Keratinocyte (primary cell): ENCODE measurements around the gene CEP85. TPM values are rescaled to one million over a fixed set of nuclear protein-coding genes. Genes with fewer than 3 reads are reported as not detected.

Experiments
- DNase-seq: peaks from one replicate; pipeline ENCODE4 v3.0.0-alpha.2; 2011; ENCODE audit warnings: low read depth, missing footprints, low spot score
- FAIRE-seq: peaks from 2 replicates; lab custom pipeline; 2011; peaks lifted over from hg19 to GRCh38; lab: Jason Lieb, UNC
- H2AFZ ChIP-seq: 2 replicates; pipeline ENCODE4 v1.6.0; 2012; ENCODE audit warnings: low read length, control low read depth, inconsistent platforms; ENCODE audit not compliant: control insufficient read depth
- H3K27ac ChIP-seq: 2 replicates; pipeline ENCODE4 v1.5.1; 2011; ENCODE audit warnings: low read length; ENCODE audit not compliant: control insufficient read depth, insufficient read depth
- H3K27me3 ChIP-seq: 3 replicates; pipeline ENCODE4 v1.6.0; 2011; ENCODE audit warnings: low read length; ENCODE audit not compliant: control insufficient read depth, insufficient read depth; ENCODE audit errors: extremely low read depth
- H3K36me3 ChIP-seq, 2 experiments: 2 replicates in 1 of 2; 3 replicates in 1 of 2; pipeline ENCODE4 v1.5.1; 2011; ENCODE audit warnings: low read length in 2 of 2, mild to moderate bottlenecking in 1 of 2; ENCODE audit not compliant: control insufficient read depth in 2 of 2, insufficient read depth in 2 of 2; ENCODE audit errors: extremely low read depth in 1 of 2
- H3K4me1 ChIP-seq: 3 replicates; pipeline ENCODE4 v1.5.1; 2011; ENCODE audit warnings: low read length; ENCODE audit not compliant: control insufficient read depth, insufficient read depth; ENCODE audit errors: extremely low read depth
- H3K4me2 ChIP-seq: 3 replicates; pipeline ENCODE4 v1.6.0; 2011; ENCODE audit warnings: low read depth, low read length; ENCODE audit not compliant: control insufficient read depth, insufficient read depth; ENCODE audit errors: extremely low read depth
- H3K4me3 ChIP-seq, 3 experiments: fragments of 200-600 bp in 1 of 3; sonication (generic) in 1 of 3; 2 replicates in 2 of 3; 3 replicates in 1 of 3; pipeline ENCODE4 v1.5.1; 2011 to 2016; ENCODE audit warnings: low read length in 3 of 3, mild to moderate bottlenecking in 3 of 3, control low read depth in 2 of 3, inconsistent platforms in 1 of 3, low read depth in 1 of 3, mixed read lengths in 1 of 3, mixed run types in 1 of 3, moderate library complexity in 1 of 3; ENCODE audit not compliant: control insufficient read depth in 2 of 3, insufficient read depth in 2 of 3; ENCODE audit errors: extremely low read depth in 1 of 3
- H3K79me2 ChIP-seq: 2 replicates; pipeline ENCODE4 v1.6.0; 2012; ENCODE audit warnings: low read length; ENCODE audit not compliant: control insufficient read depth, insufficient read depth
- H3K9ac ChIP-seq: 3 replicates; pipeline ENCODE4 v1.6.0; 2011; ENCODE audit warnings: low read length; ENCODE audit not compliant: control insufficient read depth, insufficient read depth; ENCODE audit errors: extremely low read depth
- H3K9me1 ChIP-seq: 3 replicates; pipeline ENCODE4 v1.6.0; 2011; ENCODE audit warnings: low read length; ENCODE audit not compliant: control insufficient read depth, insufficient read depth; ENCODE audit errors: extremely low read depth
- H3K9me3 ChIP-seq: 2 replicates; pipeline ENCODE4 v1.5.1; 2012; ENCODE audit warnings: low read depth, low read length; ENCODE audit not compliant: control insufficient read depth
- H4K20me1 ChIP-seq: 3 replicates; pipeline ENCODE4 v1.6.0; 2011; ENCODE audit warnings: low read length; ENCODE audit not compliant: control insufficient read depth, insufficient read depth; ENCODE audit errors: extremely low read depth
- EZH2 ChIP-seq: IDR thresholded peaks from one replicate; pipeline ENCODE4 v1.6.1; 2012; ENCODE audit warnings: inconsistent platforms, mild to moderate bottlenecking, low read length, moderate library complexity
- dilution Hi-C: fragments of 300-500 bp; cut with MboI; formaldehyde crosslinking; loops from one replicate; pipeline ENCODE4 v1.7.0; 2020; ENCODE audit warnings: low sequenced_read_pairs; ENCODE audit not compliant: extremely low pct_ligation_motif_present
- polyA plus RNA-seq, 5 experiments: library from polyadenylated mRNA; depleted of rRNA in 3 of 5; stranded (reverse) in 3 of 5; stranded (forward) in 1 of 5; unstranded in 1 of 5; fragments of >200 nt; gene quantifications; 1 replicate in 1 of 5; 2 replicates in 3 of 5; 3 replicates in 1 of 5; pipeline versions ENCODE4 v1.2.1 to v1.2.3, GENCODE V29; 2011 to 2012; ENCODE audit warnings: missing spikeins in 2 of 5, low read depth in 1 of 5, low replicate concordance in 1 of 5
- TF ChIP-seq, protein P1 (sequence below), 3 experiments: IDR thresholded peaks in 1 of 3; conservative IDR thresholded peaks in 1 of 3; optimal IDR thresholded peaks in 1 of 3; 2 replicates in 2 of 3; 3 replicates in 1 of 3; pipeline versions ENCODE3 to v1.5.1; 2011; ENCODE audit warnings: low read length in 3 of 3, mild to moderate bottlenecking in 3 of 3, moderate library complexity in 2 of 3, control low read depth in 1 of 3, inconsistent platforms in 1 of 3; ENCODE audit not compliant: insufficient read depth in 2 of 3; ENCODE audit errors: extremely low read depth in 1 of 3

The CEP85 gene
- polyA plus RNA-seq, 1 donor (not counting 4 experiments of a cell fraction or from before 2014, with no cell fraction given) = 17.0 TPM

DNA sequence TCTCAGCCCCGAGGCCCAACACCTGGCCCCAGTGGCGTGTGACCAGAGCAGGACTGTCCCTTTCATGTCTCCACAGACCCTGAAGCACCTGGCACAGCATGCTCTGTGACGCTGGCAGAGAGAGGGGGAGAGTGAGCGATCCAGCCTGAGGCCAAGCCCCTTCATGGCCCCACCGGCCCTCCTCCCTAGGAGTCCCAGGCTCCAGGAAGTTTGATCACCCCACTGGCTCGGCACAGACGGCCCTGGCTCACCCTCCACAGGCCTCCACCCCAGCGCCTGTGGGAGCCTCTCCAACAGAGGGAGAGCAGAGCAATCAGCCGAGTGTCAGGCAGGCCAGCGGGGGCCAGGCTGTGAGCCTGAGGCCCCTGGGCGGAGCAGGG, 56.9 kb downstream of the CEP85 start:
- Histone ChIP-seq H2AFZ (no peak overlapping the region), H3K79me2 (no peaks in the 10 kb centered on the region), H3K4me2 (no peak overlapping the region), H3K27ac (no peak overlapping the region), H3K4me1 (peaks cover 6% of the 10 kb centered on the region), H3K36me3 (peaks cover 0 to under 1% of the 10 kb centered on the region in 2 experiments), H3K27me3 (no peaks in the 10 kb centered on the region), H3K4me3 (no peak overlapping the region), H3K9ac (no peak overlapping the region), H3K9me3 (no peaks in the 10 kb centered on the region), H4K20me1 (no peaks in the 10 kb centered on the region), H3K9me1 (no peaks in the 10 kb centered on the region)
- dilution Hi-C loops = no loop called here
- FAIRE-seq (no peak), DNase-seq (no peak)
- TF ChIP-seq, protein P1, sequence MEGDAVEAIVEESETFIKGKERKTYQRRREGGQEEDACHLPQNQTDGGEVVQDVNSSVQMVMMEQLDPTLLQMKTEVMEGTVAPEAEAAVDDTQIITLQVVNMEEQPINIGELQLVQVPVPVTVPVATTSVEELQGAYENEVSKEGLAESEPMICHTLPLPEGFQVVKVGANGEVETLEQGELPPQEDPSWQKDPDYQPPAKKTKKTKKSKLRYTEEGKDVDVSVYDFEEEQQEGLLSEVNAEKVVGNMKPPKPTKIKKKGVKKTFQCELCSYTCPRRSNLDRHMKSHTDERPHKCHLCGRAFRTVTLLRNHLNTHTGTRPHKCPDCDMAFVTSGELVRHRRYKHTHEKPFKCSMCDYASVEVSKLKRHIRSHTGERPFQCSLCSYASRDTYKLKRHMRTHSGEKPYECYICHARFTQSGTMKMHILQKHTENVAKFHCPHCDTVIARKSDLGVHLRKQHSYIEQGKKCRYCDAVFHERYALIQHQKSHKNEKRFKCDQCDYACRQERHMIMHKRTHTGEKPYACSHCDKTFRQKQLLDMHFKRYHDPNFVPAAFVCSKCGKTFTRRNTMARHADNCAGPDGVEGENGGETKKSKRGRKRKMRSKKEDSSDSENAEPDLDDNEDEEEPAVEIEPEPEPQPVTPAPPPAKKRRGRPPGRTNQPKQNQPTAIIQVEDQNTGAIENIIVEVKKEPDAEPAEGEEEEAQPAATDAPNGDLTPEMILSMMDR (optimal IDR thresholded peaks at IDR 0.05 in 1 of 3, IDR thresholded peaks at IDR 0.05 in 1 of 3, conservative IDR thresholded peaks at IDR 0.05 in 1 of 3; ENCODE audit: extremely low read depth in 1 of 3, insufficient read depth in 2 of 3, low read length in 3 of 3) = no peak
- TF ChIP-seq EZH2 = no peak

DNA sequence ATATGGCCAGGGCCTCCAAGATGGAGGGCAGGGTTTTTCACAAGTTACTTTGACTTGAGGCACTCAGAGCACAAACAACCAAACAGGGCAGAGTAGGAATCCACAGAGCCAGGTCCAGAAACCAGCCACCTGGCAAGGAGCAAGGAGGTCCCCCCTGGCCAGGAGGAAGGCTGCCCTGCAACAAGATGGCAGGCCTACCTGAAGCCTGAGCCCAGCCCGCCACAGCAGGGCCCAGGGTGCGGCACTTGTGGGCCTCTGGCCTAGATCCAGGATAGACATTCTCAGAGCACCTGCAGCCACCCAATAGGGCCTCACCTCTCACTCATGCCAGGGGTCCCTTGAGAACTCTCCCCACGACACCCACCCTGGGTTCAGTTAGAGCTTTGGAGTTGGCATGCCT, 57.4 kb downstream of the CEP85 start:
- no peaks in the 10 kb centered on the region for H3K79me2 ChIP-seq
- H3K27ac ChIP-seq = no peak overlapping the region
- dilution Hi-C loops = no loop called here
- H3K9me1 ChIP-seq = no peaks in the 10 kb centered on the region
- no peak overlapping the region for H3K9ac ChIP-seq
- DNase-seq (no peak), FAIRE-seq (no peak)
- H3K36me3 ChIP-seq = peaks cover 0 to 2% of the 10 kb centered on the region in 2 experiments
- H2AFZ ChIP-seq = no peak overlapping the region
- H3K9me3 ChIP-seq = no peaks in the 10 kb centered on the region
- no peak overlapping the region for H3K4me2 ChIP-seq
- H3K4me3 ChIP-seq = no peak overlapping the region
- TF ChIP-seq, protein P1 (optimal IDR thresholded peaks at IDR 0.05 in 1 of 3, IDR thresholded peaks at IDR 0.05 in 1 of 3, conservative IDR thresholded peaks at IDR 0.05 in 1 of 3; ENCODE audit: extremely low read depth in 1 of 3, insufficient read depth in 2 of 3, low read length in 3 of 3) = no peak
- TF ChIP-seq EZH2 = no peak
- no peaks in the 10 kb centered on the region for H3K27me3 ChIP-seq
- H3K4me1 ChIP-seq = peaks cover 6% of the 10 kb centered on the region
- no peaks in the 10 kb centered on the region for H4K20me1 ChIP-seq
